Measurements from ENCODE around the gene CCDC192.

- TF ChIP-seq POLR2A (IDR thresholded peaks at IDR 0.05), result no peak
- no peak for TF ChIP-seq CTCF (IDR thresholded peaks at IDR 0.05)
Measured at GRCh38 chr5:127802477-127802865, 99.3 kb downstream of the CCDC192 start.

Measured in vagina (tissue), 2 donors.